Measurements from ENCODE around the gene MYH7.

MYH7 gene

GRCh38 chr14:23439107-23439835, 3.8 kb upstream of the MYH7 start:
- Histone ChIP-seq H3K4me3 (no peak overlapping the region), H3K27ac (no peak overlapping the region)
- no peak for TF ChIP-seq CTCF (IDR thresholded peaks at IDR 0.05)
- DNase-seq (ENCODE audit: low spot score): peak; percentile 47

DNA sequence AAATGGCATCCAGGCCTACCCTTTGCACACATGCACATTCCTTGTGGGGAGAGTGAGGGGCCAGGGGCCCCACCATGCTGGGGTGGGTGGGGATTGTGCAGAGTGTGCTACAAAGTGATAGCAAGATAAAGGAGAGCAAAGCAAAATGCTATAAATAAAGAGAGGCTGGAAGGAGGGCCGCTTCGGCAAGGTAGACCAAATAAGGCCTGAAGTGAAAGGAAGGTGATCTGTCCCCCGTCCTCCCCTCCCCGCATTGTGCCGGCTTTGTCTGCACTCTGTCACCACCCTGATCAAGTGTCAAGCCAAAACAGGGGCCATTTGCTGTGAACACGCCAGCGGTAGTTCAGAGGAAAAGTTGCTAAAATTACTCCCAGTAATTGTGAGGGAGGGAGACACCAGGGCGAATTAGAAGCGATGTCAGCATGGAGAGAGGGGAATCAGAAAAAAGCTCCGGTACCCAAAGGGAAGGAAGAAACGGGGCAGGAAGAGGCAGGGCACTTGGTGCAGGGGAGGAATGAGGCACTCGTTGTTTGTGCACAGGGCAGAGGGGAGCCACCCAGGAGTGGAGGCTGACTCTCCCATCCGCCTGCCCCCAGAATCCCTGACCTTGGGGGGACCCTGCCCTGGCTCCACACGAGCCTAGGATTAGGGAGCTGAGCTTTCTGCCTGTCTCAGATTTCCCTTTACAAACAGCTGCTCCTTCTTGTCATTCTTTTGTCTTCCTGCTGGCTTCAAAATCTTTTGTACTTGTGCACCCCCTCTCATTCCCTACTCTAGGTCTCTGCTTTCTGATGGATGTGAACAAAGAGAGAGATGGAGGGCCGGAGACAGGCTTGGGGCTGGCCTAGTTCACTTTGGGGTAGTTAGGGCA, 2.9 kb upstream of the MYH7 start:
- no peak for TF ChIP-seq CTCF (IDR thresholded peaks at IDR 0.05)
- Histone ChIP-seq H3K4me3 (no peak overlapping the region), H3K27ac (no peak overlapping the region)
- peak; percentile 53 for DNase-seq (ENCODE audit: low spot score)

DNA sequence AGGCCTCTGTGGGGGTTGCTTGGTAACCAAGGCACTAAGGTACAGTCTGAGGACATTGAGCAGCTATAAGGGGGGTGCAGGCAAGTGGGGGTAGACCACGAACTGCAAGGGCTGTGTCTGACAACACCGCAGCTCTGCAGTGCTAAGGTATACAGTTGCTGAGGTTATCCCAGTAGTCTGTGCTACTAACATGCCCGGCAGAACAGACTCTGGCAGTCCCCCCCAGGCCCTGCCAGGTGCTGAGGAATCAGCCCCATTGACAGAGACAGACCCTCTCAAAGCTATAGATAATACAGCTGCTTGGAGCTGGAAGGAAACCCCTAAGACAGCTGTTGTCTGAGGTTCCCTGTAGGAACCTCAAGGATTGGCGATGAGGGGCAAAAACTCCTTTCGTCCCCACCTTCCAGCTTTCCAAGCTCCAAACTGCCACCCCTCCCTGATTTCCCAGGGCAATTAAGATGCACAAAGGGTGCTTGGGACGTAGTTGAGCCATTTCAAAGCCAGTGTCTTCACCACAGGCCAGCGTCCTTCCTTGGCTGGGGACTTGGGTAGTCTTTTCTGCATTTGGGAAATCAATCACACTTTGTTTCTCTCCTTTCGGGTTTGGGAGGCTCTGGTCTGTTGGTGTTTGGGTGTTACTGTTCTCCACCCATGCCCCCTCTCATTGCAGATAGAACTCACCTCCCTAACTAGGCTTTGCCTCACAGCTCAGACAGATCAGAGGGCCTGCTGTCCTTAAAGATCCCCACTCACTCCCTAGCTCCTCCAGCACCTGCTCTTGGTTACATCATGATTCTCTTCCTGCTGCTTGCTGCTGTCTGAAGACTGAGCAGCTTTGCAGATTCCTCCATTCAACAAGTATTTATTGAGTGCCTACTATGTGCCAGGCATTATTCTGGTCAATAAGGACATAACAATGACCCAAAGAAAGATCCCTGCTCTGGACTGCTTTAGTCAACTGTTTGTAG, 2.0 kb upstream of the MYH7 start:
- TF ChIP-seq CTCF (IDR thresholded peaks at IDR 0.05): no peak
- DNase-seq (ENCODE audit: low spot score): no peak
- Histone ChIP-seq H3K4me3 (no peak overlapping the region), H3K27ac (no peak overlapping the region)

GRCh38 chr14:23436327-23437132, 1.1 kb upstream of the MYH7 start:
- peak; percentile 40 for DNase-seq (ENCODE audit: low spot score)
- no peak overlapping the region for H3K4me3 ChIP-seq

GRCh38 chr14:23434488-23435222, 805 bp downstream of the MYH7 start:
- no peak overlapping the region for H3K4me3 ChIP-seq
- no peak for TF ChIP-seq CTCF (IDR thresholded peaks at IDR 0.05)
- peak; percentile 50 for DNase-seq (ENCODE audit: low spot score)
- H3K27ac ChIP-seq: no peak overlapping the region

More at GRCh38 chr14:23436327-23437132, 1.1 kb upstream of the MYH7 start:
- TF ChIP-seq CTCF (IDR thresholded peaks at IDR 0.05): no peak
- no peak overlapping the region for H3K27ac ChIP-seq

All from coronary artery (tissue), 2 donors.